HG02943 (cell line): ENCODE results near the gene MOB1B.
"Not testable (repeated sequence)": the region's sequence is repeated elsewhere in the genome, so short reads cannot be mapped to it uniquely, and the experiment has no call there.

ENCODE experiments used
- ATAC-seq: cut with Tn5 transposase; IDR thresholded peaks from one replicate; pipeline ENCODE4 v1.9.1; 2021; ENCODE audit warnings: mild to moderate bottlenecking, low read depth, moderate library complexity; ENCODE audit not compliant: unreplicated experiment

MOB1B gene

GRCh38 chr4:70948665-70949260 lies 46.6 kb downstream of the MOB1B start:
- no peak for ATAC-seq

DNA sequence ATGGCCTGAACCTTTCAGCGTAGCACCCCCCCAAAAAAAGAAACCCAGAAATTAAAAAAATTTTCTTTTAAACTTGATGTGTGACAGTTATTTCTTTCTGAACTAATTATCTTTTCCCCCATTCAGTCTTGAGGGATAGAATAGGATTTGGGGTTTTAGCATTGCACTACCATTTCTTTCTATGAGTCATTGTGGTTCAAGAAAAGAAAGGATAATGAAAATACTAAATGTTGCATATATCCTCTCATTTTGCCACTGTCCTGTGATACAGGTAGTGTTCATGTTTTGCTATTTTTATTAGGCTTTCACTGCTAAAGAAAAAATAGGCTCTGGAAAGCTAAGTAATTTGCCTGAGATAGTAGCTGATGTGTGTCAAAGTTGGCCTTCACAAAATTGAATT lies 51.9 kb downstream of the MOB1B start:
- ATAC-seq = no peak

DNA sequence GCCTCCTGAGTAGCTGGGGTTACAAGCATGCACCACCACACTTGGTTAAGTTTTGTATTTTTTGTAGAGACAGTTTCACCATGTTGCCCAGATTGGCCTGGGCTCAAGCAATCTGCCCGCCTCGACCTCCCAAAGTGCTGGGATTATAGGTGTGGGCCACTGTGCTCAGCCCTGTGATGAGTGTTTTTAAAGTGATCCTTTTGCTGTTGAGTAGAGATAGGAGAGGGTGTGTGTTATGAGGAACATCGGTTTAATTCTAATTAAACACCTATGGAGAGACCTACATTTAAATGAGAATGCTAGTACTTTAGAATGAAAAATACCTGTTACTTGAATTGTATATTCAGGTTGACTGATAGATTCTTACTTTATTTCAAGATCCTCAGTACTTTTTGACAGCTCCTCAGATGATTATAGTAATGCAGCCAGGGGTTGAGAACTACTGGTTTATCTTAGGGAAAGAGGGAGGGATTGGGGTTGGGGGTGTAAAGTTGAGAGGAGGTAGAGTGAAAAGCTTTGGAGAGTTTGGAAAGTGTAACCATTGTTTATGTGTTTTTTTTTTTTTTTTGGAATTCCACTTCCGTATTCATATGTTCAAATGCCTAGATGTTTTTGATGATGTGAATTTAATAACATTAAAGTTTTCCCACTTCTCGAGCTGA lies 54.5 kb downstream of the MOB1B start:
- ATAC-seq = no peak

DNA sequence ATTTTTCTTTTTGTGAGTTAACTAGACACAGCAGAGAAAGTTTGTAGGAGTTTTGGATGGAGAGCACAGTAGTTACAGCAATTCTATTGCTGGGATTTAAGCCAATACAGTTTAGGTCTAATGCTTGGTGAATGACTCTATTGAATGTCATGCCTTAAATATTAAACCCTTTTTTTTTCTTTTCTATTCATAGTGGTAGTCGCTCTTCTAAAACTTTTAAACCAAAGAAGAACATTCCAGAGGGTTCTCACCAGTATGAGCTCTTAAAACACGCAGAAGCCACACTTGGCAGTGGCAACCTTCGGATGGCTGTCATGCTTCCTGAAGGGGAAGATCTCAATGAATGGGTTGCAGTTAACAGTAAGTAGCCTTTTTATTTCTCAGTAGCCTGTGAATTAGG lies 56.5 kb downstream of the MOB1B start:
- no peak for ATAC-seq

DNA sequence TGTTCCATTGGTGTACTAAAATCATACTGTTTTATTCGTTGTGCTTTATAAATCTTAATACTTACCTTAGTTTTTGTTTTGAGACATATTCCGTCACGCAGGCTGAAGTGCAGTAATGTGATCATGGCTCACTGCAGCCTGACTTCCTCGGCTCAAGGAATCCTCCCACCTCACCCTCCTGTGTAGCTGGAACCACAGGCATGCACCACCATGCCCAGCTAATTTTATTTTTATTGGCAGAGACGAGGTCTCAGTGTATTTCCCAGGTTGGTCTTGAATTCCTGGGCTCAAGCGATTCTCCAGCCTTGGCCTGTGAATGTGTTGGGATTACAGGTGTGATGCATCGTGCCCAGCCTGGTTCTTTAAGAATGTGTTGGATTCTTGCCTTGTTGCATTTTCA lies 66.9 kb downstream of the MOB1B start:
- ATAC-seq = no peak

GRCh38 chr4:70976252-70976651 lies 74.1 kb downstream of the MOB1B start:
- no peak for ATAC-seq

GRCh38 chr4:70979445-70980008 lies 77.4 kb downstream of the MOB1B start:
- ATAC-seq = no peak

DNA sequence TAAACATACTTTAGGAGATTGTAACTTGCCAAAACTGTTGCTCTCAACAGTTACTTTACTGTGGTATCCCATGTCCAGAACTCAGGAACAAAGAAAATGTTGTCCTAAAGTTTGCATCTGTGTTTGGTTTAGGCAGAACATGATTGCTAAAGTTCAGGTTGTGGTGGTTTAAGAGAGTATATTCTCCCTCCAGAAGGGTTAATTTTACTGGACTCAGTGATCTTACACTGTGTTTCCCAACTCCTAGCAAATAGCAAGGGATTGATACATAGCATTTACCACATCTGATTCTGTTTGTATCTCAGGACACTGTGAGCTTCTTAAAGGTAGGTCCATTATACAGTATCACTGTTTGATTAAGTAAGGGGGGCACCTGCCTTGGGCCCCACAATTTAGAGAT lies 78.0 kb downstream of the MOB1B start:
- no peak for ATAC-seq

GRCh38 chr4:70984106-70984505 lies 81.9 kb downstream of the MOB1B start:
- no peak for ATAC-seq

- ATAC-seq = no peak
Observed at GRCh38 chr4:70984589-70984988, 82.4 kb downstream of the MOB1B start.

DNA sequence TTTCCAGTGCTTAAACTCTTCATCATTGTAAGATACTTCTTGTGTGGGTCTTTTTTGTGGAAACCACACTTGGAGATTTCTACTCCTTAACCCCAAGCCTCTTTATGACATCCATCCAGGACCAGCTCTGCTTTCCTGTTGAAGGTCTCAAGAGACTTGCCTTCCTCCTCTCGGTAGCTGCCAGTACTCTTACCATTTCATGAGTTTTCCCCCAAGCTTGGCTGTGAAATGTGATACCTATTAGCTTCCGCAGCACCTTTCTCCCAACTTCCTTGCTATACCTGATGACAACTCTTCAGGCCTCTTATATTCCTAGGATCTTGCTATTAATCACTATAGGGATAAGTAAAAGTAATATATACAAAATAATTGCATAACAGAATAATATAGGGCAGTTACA lies 89.4 kb downstream of the MOB1B start:
- no peak for ATAC-seq

DNA sequence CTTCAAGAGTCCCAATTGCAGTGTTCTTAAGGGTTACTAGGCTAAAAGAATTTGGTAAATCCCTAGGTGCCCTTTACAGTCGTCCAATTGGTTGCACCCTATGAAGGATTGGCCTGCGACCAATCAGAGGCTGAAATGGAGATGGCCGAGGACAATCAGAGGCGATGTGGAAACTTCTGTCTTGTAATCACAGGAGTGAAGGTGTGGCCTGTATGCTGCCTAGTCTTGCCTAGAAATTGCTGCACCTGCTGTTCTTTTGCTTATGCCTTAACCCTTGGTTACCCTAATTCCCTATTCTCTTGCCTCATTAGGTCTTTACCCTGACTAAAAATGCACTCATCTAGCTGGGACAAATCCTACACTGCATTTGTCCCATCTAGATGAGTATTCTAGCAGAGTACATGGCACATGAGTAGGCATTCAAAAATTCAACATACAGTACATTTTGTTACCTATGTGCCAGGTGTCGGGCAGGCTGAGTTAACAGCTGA lies 90.3 kb downstream of the MOB1B start:
- ATAC-seq = no peak

DNA sequence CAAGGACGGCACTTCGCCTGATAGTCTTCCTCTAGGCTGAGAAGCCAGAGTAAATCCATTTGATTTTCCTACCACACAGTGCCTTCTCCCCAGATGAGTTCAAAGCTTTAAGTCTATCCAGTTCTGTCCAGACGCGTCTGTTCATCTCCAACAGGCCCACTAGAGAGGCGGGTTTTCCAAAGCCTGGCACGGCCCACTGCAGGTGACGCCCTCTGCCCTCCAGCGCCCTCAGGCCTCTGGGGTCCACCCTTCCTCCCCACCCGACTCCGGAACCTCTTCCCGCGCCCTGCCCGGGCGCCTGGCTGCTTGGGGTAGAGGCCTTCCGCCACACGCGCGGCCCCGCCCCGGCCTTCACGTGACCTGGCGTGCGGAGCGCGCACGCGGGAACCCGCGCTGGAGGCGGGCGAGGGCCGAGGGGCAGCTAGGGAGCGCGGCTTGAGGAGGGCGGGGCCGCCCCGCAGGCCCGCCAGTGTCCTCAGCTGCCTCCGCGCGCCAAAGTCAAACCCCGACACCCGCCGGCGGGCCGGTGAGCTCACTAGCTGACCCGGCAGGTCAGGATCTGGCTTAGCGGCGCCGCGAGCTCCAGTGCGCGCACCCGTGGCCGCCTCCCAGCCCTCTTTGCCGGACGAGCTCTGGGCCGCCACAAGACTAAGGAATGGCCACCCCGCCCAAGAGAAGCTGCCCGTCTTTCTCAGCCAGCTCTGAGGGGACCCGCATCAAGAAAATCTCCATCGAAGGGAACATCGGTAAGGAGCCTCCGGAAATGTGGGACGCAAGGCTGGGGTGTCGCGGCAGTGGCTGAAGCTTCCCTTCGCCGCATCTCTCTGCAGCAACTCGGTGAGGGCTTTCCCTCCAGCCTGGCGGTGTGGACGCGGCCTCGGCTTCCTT lies 91.3 kb downstream of the MOB1B start, which contains the start of gene DCK:
Gene DCK, plus strand, starts transcription at position 469 of the 888 bp plus-strand sequence. Its CDS starts 187 bp downstream, at position 656.
- peak; percentile 77 for ATAC-seq

DNA sequence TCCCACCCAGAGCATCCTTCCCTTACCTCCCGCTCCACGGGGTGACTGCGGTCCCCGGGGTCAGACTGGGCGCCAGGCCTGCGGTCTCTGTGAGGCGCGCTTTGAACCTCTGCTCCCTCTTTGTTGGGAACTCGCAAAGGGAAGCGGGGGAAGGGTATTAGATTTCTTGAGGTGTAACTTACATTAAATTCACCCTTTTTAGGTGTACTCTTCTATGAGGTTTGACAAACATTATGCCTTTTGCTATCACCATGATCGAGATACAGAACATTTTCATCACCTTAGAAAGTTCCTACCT lies 91.8 kb downstream of the MOB1B start:
- ATAC-seq = no peak

DNA sequence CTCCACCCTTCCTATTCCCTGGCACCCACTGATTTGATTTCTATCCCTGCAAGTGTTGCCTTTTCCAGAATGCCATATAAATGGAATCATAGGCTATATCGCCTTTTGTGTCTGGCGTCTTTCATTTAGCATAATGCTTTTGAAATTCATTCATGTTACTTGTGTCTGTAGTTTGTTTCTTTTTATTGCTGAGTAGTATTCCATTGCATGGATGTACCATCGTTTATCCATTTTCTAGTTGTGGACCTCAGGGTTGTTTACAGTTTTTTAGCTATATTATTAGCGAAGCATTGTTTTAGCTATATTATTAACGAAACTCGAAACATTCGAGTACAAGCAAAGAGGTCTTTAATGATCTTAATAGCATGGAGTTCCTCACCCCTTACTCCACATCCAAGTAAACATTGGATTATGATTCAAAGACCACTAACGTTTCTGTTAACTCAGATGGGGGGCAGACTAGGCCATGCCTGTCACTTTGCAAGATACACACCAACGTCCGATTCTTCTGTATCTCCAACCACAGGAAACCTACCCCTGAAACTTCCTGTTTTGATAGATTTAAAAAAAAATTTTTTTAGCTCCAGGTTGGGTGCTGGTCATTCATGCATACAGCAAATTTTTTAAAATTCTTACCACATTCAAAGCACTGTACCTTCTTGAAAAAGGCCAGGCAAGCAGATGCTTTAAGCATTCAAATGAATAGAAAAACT lies 92.4 kb downstream of the MOB1B start:
- ATAC-seq = peak; percentile 40

GRCh38 chr4:70996018-70996360 lies 93.8 kb downstream of the MOB1B start:
- ATAC-seq = no peak

GRCh38 chr4:70997036-70997435 lies 94.9 kb downstream of the MOB1B start:
- ATAC-seq = no peak

DNA sequence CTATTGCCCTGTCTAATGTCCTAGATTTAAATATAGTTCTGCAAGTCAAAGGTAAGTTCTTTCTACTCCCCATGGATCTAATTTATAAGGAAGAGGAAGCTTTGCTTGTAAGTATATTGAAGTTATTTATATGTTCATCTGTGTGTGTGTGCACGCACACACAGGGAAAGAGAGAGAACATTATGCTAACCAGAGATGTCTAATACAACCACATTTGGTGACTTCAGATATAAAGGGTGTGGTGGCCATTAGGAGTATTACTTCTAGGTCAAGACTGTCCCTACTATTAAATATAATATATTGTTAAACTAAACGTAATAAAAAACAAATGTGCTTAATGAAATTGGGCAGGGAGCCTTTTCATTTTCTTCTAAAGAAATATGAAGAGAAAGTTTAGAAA lies 95.4 kb downstream of the MOB1B start:
- no peak for ATAC-seq

DNA sequence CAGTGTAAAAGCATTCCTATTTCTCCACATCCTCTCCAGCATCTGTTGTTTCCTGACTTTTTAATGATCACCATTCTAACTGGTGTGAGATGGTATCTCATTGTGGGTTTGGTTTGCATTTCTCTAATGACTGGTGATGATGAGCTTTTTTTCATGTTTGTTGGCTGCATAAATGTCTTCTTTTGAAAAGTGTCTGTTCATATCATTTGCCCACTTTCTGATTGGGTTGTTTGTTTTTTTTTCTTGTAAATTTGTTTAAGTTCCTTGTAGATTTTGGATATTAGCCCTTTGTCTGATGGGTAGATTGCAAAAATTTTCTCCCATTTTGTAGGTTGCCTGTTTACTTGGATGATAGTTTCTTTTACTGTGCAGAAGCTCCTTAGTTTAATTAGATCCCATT lies 97.5 kb downstream of the MOB1B start:
- not testable (repeated sequence) for ATAC-seq

GRCh38 chr4:71001363-71001762 lies 99.2 kb downstream of the MOB1B start:
- ATAC-seq = not testable (repeated sequence)
